ENCODE measurements around the gene TTLL4.

TTLL4 gene

GRCh38 chr2:218710687-218711549, at the start of gene TTLL4:
Gene TTLL4, plus strand, starts transcription at chr2:218710835. Its CDS starts 26,842 bp downstream, at chr2:218737677.
- H3K4me3 ChIP-seq (ENCODE audit: low read length), result peak within 1 kb of the TSS; percentile 92
- no peaks in the 10 kb centered on the region for H3F3A ChIP-seq (ENCODE audit: control insufficient read depth, insufficient read depth)
- H4K20me1 ChIP-seq (ENCODE audit: control insufficient read depth, insufficient read depth, low read depth, low read length), result peaks cover 12% of the 10 kb centered on the region; the same call in 1 of the 2 replicates
- H3K4me1 ChIP-seq (ENCODE audit: control insufficient read depth, low read length), result peaks cover 32% of the 10 kb centered on the region
- H3K27ac ChIP-seq (ENCODE audit: low read depth, low read length), result peak within 1 kb of the TSS; percentile 53
- H3K27me3 ChIP-seq (ENCODE audit: control insufficient read depth, low read length), result 0 out of 2 replicates have a peak, but pooled peaks cover 3% of the 10 kb centered on the region
- H3K9me3 ChIP-seq (ENCODE audit: control insufficient read depth, insufficient read depth, low read length), result no peaks in the 10 kb centered on the region
- peaks cover 25% of the 10 kb centered on the region for H3K36me3 ChIP-seq (ENCODE audit: control insufficient read depth, low read length)
- H3K79me2 ChIP-seq (ENCODE audit: control insufficient read depth, low read length), result peaks cover 48% of the 10 kb centered on the region
- peak within 1 kb of the TSS; percentile 91 for H3K4me2 ChIP-seq (ENCODE audit: low read length)
- no peaks in the 10 kb centered on the region for H3K9me2 ChIP-seq (replicated peaks; ENCODE audit: control insufficient read depth, low read length)
- TF ChIP-seq EZH2phosphoT487 (IDR thresholded peaks at IDR 0.05; ENCODE audit: borderline replicate concordance, low read length) (no peak), CTCF (IDR thresholded peaks at IDR 0.05; ENCODE audit: low read depth, low read length, poor library complexity, severe bottlenecking) (peak; percentile 87)

- Histone ChIP-seq H3K27me3 (ENCODE audit: control insufficient read depth, low read length) (no peaks in the 10 kb centered on the region), H3K4me1 (ENCODE audit: control insufficient read depth, low read length) (peaks cover 17% of the 10 kb centered on the region), H3K27ac (ENCODE audit: low read depth, low read length) (no peak overlapping the region), H3F3A (ENCODE audit: control insufficient read depth, insufficient read depth) (no peaks in the 10 kb centered on the region), H4K20me1 (ENCODE audit: control insufficient read depth, insufficient read depth, low read depth, low read length) (peaks cover 5% of the 10 kb centered on the region; the same call in 1 of the 2 replicates), H3K4me3 (ENCODE audit: low read length) (no peak overlapping the region), H3K9me2 (replicated peaks; ENCODE audit: control insufficient read depth, low read length) (no peaks in the 10 kb centered on the region), H3K79me2 (ENCODE audit: control insufficient read depth, low read length) (peaks cover 38% of the 10 kb centered on the region), H3K36me3 (ENCODE audit: control insufficient read depth, low read length) (peaks cover 73% of the 10 kb centered on the region), H3K4me2 (ENCODE audit: low read length) (no peak overlapping the region), H3K9me3 (ENCODE audit: control insufficient read depth, insufficient read depth, low read length) (no peaks in the 10 kb centered on the region)
- TF ChIP-seq EZH2phosphoT487 (IDR thresholded peaks at IDR 0.05; ENCODE audit: borderline replicate concordance, low read length) (no peak), CTCF (IDR thresholded peaks at IDR 0.05; ENCODE audit: low read depth, low read length, poor library complexity, severe bottlenecking) (no peak)
These were observed 48.3 kb upstream of the TTLL4 start for GRCh38 chr2:218662377-218662776.

GRCh38 chr2:218662827-218663226, 47.8 kb upstream of the TTLL4 start:
- H3K9me3 ChIP-seq (ENCODE audit: control insufficient read depth, insufficient read depth, low read length), result no peaks in the 10 kb centered on the region
- H4K20me1 ChIP-seq (ENCODE audit: control insufficient read depth, insufficient read depth, low read depth, low read length), result peaks cover 1% of the 10 kb centered on the region; the same call in 1 of the 2 replicates
- peaks cover 34% of the 10 kb centered on the region for H3K79me2 ChIP-seq (ENCODE audit: control insufficient read depth, low read length)
- H3F3A ChIP-seq (ENCODE audit: control insufficient read depth, insufficient read depth), result no peaks in the 10 kb centered on the region
- H3K4me3 ChIP-seq (ENCODE audit: low read length), result no peak overlapping the region
- H3K27me3 ChIP-seq (ENCODE audit: control insufficient read depth, low read length), result no peaks in the 10 kb centered on the region
- TF ChIP-seq CTCF (IDR thresholded peaks at IDR 0.05; ENCODE audit: low read depth, low read length, poor library complexity, severe bottlenecking) (no peak), EZH2phosphoT487 (IDR thresholded peaks at IDR 0.05; ENCODE audit: borderline replicate concordance, low read length) (no peak)
- peaks cover 16% of the 10 kb centered on the region for H3K4me1 ChIP-seq (ENCODE audit: control insufficient read depth, low read length)
- H3K9me2 ChIP-seq (replicated peaks; ENCODE audit: control insufficient read depth, low read length), result no peaks in the 10 kb centered on the region
- no peak overlapping the region for H3K27ac ChIP-seq (ENCODE audit: low read depth, low read length)
- peaks cover 73% of the 10 kb centered on the region for H3K36me3 ChIP-seq (ENCODE audit: control insufficient read depth, low read length)
- no peak overlapping the region for H3K4me2 ChIP-seq (ENCODE audit: low read length)
